ENCODE data around the gene CDKN1A. TPM values are rescaled to one million over a fixed set of nuclear protein-coding genes. Genes with fewer than 3 reads are reported as not detected.

Gene CDKN1A
- total RNA-seq, 4 donors from 2014 or later, result 110 to 346 (median 260) TPM

- ATAC-seq (no peak), DNase-seq (no peak)
- H3K36me3 ChIP-seq, result peaks cover 22 to 49% of the 10 kb centered on the region in 2 donors
- no peak overlapping the region for H3K27ac ChIP-seq
- H3K4me1 ChIP-seq, result peaks cover 19 to 28% of the 10 kb centered on the region in 2 donors
- H3K4me3 ChIP-seq, result no peak overlapping the region
- in situ Hi-C loops (cut with MboI; ENCODE audit: low sequenced_read_pairs in 4 of 4), result loop anchor here (5.0 to 25.0 kb wide), 4 partner anchors 60 to 260 kb away; partner anchors contain the start of genes KCTD20 (in 1 of the 4) and PXT1 (in 1 of the 4)
- no peaks in the 10 kb centered on the region for H3K27me3 ChIP-seq
- intact Hi-C loops (cut with DNase I; ENCODE audit: low total_unique reads), result loop anchor here (5.0 kb wide), 3 partner anchors 168 to 957 kb away; no protein-coding TSS in a partner anchor
- TF ChIP-seq, protein P1, sequence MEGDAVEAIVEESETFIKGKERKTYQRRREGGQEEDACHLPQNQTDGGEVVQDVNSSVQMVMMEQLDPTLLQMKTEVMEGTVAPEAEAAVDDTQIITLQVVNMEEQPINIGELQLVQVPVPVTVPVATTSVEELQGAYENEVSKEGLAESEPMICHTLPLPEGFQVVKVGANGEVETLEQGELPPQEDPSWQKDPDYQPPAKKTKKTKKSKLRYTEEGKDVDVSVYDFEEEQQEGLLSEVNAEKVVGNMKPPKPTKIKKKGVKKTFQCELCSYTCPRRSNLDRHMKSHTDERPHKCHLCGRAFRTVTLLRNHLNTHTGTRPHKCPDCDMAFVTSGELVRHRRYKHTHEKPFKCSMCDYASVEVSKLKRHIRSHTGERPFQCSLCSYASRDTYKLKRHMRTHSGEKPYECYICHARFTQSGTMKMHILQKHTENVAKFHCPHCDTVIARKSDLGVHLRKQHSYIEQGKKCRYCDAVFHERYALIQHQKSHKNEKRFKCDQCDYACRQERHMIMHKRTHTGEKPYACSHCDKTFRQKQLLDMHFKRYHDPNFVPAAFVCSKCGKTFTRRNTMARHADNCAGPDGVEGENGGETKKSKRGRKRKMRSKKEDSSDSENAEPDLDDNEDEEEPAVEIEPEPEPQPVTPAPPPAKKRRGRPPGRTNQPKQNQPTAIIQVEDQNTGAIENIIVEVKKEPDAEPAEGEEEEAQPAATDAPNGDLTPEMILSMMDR (IDR thresholded peaks at IDR 0.05 in 4 of 5, conservative IDR thresholded peaks at IDR 0.05 in 1 of 5), result no peak
- no peak for TF ChIP-seq POLR2A (IDR thresholded peaks at IDR 0.05)
- no peaks in the 10 kb centered on the region for H3K9me3 ChIP-seq
Observed at GRCh38 chr6:36684447-36684812, 5.9 kb downstream of the CDKN1A start.

GRCh38 chr6:36685166-36685924 lies 6.8 kb downstream of the CDKN1A start:
- TF ChIP-seq, protein P1 (IDR thresholded peaks at IDR 0.05 in 4 of 5, conservative IDR thresholded peaks at IDR 0.05 in 1 of 5), result no peak
- no peak for TF ChIP-seq POLR2A (IDR thresholded peaks at IDR 0.05)
- DNase-seq (no peak), ATAC-seq (no peak)
- H3K4me3 ChIP-seq, result no peak overlapping the region
- H3K27ac ChIP-seq, result peak overlapping the region in 1 of 4 donors; percentile 26
- peaks cover 22 to 49% of the 10 kb centered on the region in 2 donors for H3K36me3 ChIP-seq
- no peaks in the 10 kb centered on the region for H3K9me3 ChIP-seq
- H3K4me1 ChIP-seq, result peaks cover 19 to 28% of the 10 kb centered on the region in 2 donors
- intact Hi-C loops (cut with DNase I; ENCODE audit: low total_unique reads) (no loop called here), in situ Hi-C loops (cut with MboI; ENCODE audit: low sequenced_read_pairs in 4 of 4) (loop anchor here in 3 of 4 donors (10.0 to 25.0 kb wide), 3 partner anchors 61 to 261 kb away; partner anchors contain the start of genes KCTD20 (in 1 of the 3) and PXT1 (in 1 of the 3))
- H3K27me3 ChIP-seq, result no peaks in the 10 kb centered on the region

DNA sequence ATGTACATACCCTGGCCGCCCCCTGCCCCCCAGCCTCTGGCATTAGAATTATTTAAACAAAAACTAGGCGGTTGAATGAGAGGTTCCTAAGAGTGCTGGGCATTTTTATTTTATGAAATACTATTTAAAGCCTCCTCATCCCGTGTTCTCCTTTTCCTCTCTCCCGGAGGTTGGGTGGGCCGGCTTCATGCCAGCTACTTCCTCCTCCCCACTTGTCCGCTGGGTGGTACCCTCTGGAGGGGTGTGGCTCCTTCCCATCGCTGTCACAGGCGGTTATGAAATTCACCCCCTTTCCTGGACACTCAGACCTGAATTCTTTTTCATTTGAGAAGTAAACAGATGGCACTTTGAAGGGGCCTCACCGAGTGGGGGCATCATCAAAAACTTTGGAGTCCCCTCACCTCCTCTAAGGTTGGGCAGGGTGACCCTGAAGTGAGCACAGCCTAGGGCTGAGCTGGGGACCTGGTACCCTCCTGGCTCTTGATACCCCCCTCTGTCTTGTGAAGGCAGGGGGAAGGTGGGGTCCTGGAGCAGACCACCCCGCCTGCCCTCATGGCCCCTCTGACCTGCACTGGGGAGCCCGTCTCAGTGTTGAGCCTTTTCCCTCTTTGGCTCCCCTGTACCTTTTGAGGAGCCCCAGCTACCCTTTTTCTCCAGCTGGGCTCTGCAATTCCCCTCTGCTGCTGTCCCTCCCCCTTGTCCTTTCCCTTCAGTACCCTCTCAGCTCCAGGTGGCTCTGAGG lies 7.6 kb downstream of the CDKN1A start:
- no peak for ATAC-seq
- H3K4me1 ChIP-seq, result peaks cover 12 to 23% of the 10 kb centered on the region in 2 donors
- intact Hi-C loops (cut with DNase I; ENCODE audit: low total_unique reads) (no loop called here), in situ Hi-C loops (cut with MboI; ENCODE audit: low sequenced_read_pairs in 4 of 4) (loop anchor here in 3 of 4 donors (10.0 to 25.0 kb wide), 3 partner anchors 61 to 261 kb away; partner anchors contain the start of genes KCTD20 (in 1 of the 3) and PXT1 (in 1 of the 3))
- no peak overlapping the region for H3K4me3 ChIP-seq
- H3K27ac ChIP-seq, result no peak overlapping the region
- H3K9me3 ChIP-seq, result no peaks in the 10 kb centered on the region
- DNase-seq, result peak in 1 of 2 donors; percentile 45
- no peaks in the 10 kb centered on the region for H3K27me3 ChIP-seq
- peaks cover 22 to 49% of the 10 kb centered on the region in 2 donors for H3K36me3 ChIP-seq
- TF ChIP-seq POLR2A (IDR thresholded peaks at IDR 0.05), result no peak
- TF ChIP-seq, protein P1 (IDR thresholded peaks at IDR 0.05 in 4 of 5, conservative IDR thresholded peaks at IDR 0.05 in 1 of 5), result no peak

- TF ChIP-seq POLR2A (IDR thresholded peaks at IDR 0.05), result no peak
- TF ChIP-seq, protein P1 (IDR thresholded peaks at IDR 0.05 in 4 of 5, conservative IDR thresholded peaks at IDR 0.05 in 1 of 5), result no peak
- Histone ChIP-seq H3K27me3 (no peaks in the 10 kb centered on the region), H3K27ac (peak overlapping the region in 1 of 4 donors; percentile 46), H3K4me1 (peaks cover 11 to 15% of the 10 kb centered on the region in 2 donors), H3K36me3 (peaks cover 22 to 49% of the 10 kb centered on the region in 2 donors), H3K9me3 (no peaks in the 10 kb centered on the region), H3K4me3 (no peak overlapping the region)
- in situ Hi-C loops (cut with MboI; ENCODE audit: low sequenced_read_pairs in 4 of 4), result loop anchor here in 3 of 4 donors (10.0 to 25.0 kb wide), 3 partner anchors 62 to 262 kb away; partner anchors contain the start of genes KCTD20 (in 1 of the 3) and PXT1 (in 1 of the 3)
- ATAC-seq (no peak), DNase-seq (no peak)
- intact Hi-C loops (cut with DNase I; ENCODE audit: low total_unique reads), result no loop called here
Observed at GRCh38 chr6:36686668-36687513, 8.4 kb downstream of the CDKN1A start.
